Testis (tissue), 3 donors: ENCODE results near the gene PIEZO1. TPM values are rescaled to one million over a fixed set of nuclear protein-coding genes. Genes with fewer than 3 reads are reported as not detected.

Source experiments
- DNase-seq: peaks from one replicate; pipeline ENCODE4 v3.0.0-alpha.2; 2019
- H3K27ac ChIP-seq, 2 donors: fragments of 200-600 bp; sonication (generic); one replicate each; pipeline ENCODE4 v1.5.1; 2019
- H3K27me3 ChIP-seq: fragments of 200-600 bp; sonication (generic); one replicate; pipeline ENCODE4 v1.5.1; 2019
- H3K36me3 ChIP-seq: fragments of 200-600 bp; sonication (generic); one replicate; pipeline ENCODE4 v1.5.1; 2017; ENCODE audit warnings: low read depth; ENCODE audit errors: missing control alignments
- H3K4me1 ChIP-seq: fragments of 200-600 bp; sonication (generic); one replicate; pipeline ENCODE4 v1.5.1; 2019
- H3K4me3 ChIP-seq, 2 donors: fragments of 200-600 bp; sonication (generic); one replicate each; pipeline ENCODE4 v1.5.1; 2017 to 2019
- H3K9me3 ChIP-seq: fragments of 200-600 bp; sonication (generic); one replicate; pipeline ENCODE4 v1.5.1; 2017
- POLR2A ChIP-seq: fragments of 450-650 bp; IDR thresholded peaks from one replicate; pipeline ENCODE4 v1.6.1; 2017; ENCODE audit warnings: antibody characterized with exemption, mild to moderate bottlenecking, moderate library complexity
- WGBS, 2 donors: methylation state at CpG; one replicate each; pipeline ENCODE4 v1.1.5; 2018; 5-methylcytosine and 5-hydroxymethylcytosine counted together
- intact Hi-C: fragments of 100-400 bp; cut with DNase I; formaldehyde crosslinking; loops from one replicate; pipeline ENCODE4 v1.15.1; 2023; ENCODE audit warnings: low total_unique reads
- polyA plus RNA-seq: library from polyadenylated mRNA; stranded (reverse); fragments of 350-450 nt; fragmentation: Illumina TruSeq; extraction: RNeasy Lipid Tissue Mini Kit (QIAGEN cat#74804); gene quantifications from one replicate; pipeline ENCODE4 v1.2.3, GENCODE V29; 2014; ENCODE audit warnings: low read depth, low replicate concordance; ENCODE audit not compliant: insufficient read depth
- total RNA-seq, 2 donors: library from RNA; depleted of rRNA; stranded (reverse); fragments of >200 nt; gene quantifications; one replicate each; pipeline ENCODE4 v1.2.3, GENCODE V29; 2016
- TF ChIP-seq, protein P1 (sequence below), 3 experiments: fragments of 450-650 bp in 2 of 3; fragments of 200-600 bp in 1 of 3; sonication (generic) in 1 of 3; IDR thresholded peaks; one replicate each; pipeline ENCODE4 v1.5.1; 2016 to 2019; ENCODE audit warnings: antibody characterized with exemption in 3 of 3, mild to moderate bottlenecking in 2 of 3, moderate library complexity in 1 of 3

The PIEZO1 gene
- total and polyA plus RNA-seq, 3 donors from 2014 or later, result 24.2 to 44.5 (median 40.7) TPM

DNA sequence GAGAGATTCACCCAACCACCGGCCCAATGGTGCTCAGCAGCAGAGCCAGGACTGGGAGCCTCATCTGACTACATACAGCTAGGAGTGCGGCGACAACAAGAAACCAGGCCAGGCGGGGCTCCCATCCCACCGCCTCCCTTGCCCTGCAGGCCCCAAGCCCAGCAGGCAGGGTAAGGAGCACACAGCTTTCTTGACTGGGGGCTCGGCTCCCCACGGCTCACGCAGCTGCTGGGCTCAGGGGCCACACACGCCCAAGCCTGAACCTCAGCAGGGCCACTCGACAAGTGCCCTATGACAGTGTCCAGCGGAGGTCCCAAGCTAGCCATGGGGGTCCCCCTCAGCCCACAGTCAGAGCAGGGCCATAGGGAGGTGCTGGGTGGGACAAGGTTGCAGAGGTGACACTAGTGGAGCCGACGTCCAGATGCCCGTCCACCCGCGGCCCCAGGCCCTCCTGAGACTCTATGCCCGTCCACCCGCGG is 13.7 kb downstream of the PIEZO1 start:
- DNase-seq, result no peak
- intact Hi-C loops, result no loop called here
- Histone ChIP-seq H3K36me3 (no peaks in the 10 kb centered on the region), H3K27me3 (no peaks in the 10 kb centered on the region), H3K4me3 (no peak overlapping the region), H3K4me1 (peaks cover 40% of the 10 kb centered on the region), H3K27ac (no peak overlapping the region), H3K9me3 (no peaks in the 10 kb centered on the region)
- no peak for TF ChIP-seq POLR2A
- TF ChIP-seq, protein P1, sequence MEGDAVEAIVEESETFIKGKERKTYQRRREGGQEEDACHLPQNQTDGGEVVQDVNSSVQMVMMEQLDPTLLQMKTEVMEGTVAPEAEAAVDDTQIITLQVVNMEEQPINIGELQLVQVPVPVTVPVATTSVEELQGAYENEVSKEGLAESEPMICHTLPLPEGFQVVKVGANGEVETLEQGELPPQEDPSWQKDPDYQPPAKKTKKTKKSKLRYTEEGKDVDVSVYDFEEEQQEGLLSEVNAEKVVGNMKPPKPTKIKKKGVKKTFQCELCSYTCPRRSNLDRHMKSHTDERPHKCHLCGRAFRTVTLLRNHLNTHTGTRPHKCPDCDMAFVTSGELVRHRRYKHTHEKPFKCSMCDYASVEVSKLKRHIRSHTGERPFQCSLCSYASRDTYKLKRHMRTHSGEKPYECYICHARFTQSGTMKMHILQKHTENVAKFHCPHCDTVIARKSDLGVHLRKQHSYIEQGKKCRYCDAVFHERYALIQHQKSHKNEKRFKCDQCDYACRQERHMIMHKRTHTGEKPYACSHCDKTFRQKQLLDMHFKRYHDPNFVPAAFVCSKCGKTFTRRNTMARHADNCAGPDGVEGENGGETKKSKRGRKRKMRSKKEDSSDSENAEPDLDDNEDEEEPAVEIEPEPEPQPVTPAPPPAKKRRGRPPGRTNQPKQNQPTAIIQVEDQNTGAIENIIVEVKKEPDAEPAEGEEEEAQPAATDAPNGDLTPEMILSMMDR (IDR thresholded peaks at IDR 0.05), result no peak
- WGBS, 2 donors, result 83 to 92% methylated on average over 9 to 19 of the region's 19 CpGs

DNA sequence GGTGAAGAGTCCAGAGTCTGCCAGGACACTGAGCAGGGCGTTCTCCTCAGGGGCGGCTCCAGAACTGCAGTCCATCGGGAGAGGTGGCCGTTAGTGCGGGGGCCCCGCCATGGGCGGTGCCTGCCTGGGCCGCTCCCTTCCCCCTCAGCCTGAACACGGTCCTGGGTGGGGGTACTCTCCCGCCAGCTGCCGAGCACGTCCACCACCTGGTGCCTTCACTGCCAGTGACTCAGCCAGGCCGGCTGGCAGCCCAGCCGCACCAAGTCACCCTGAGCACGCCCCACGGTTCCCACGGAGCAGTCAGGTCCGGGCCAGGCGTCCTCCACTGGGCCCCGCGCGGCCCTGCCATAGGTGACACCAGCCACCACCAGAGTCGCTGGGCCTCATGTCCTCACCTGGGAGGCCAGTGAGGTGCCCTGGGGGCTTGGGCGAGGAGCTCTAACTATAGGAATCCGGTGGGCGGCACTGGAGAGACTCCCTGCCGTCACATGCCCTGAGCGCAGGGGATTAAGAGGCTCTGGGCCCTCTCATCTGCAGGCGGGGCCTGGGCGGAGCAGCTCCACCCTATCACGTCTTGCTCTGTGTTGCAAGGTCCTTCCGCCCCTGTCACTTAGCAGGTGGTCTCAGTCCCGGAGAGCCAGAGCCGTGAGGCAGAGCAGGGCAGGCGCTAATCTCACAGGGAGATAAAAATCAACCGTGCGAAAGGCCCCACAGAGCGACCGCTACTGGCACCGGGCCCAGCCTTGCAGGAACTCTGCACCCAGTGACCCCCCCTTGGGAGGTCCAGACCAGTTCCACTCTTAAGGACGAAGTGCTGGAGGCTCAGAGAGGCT is 14.3 kb downstream of the PIEZO1 start:
- intact Hi-C loops, result no loop called here
- no peak for DNase-seq
- H3K36me3 ChIP-seq, result no peaks in the 10 kb centered on the region
- H3K27me3 ChIP-seq, result no peaks in the 10 kb centered on the region
- H3K4me3 ChIP-seq, result no peak overlapping the region
- H3K9me3 ChIP-seq, result no peaks in the 10 kb centered on the region
- H3K4me1 ChIP-seq, result peaks cover 40% of the 10 kb centered on the region
- TF ChIP-seq, protein P1 (IDR thresholded peaks at IDR 0.05), result no peak
- TF ChIP-seq POLR2A, result no peak
- WGBS, 2 donors, result 75 to 82% methylated on average over 18 to 39 of the region's 41 CpGs
- no peak overlapping the region for H3K27ac ChIP-seq

DNA sequence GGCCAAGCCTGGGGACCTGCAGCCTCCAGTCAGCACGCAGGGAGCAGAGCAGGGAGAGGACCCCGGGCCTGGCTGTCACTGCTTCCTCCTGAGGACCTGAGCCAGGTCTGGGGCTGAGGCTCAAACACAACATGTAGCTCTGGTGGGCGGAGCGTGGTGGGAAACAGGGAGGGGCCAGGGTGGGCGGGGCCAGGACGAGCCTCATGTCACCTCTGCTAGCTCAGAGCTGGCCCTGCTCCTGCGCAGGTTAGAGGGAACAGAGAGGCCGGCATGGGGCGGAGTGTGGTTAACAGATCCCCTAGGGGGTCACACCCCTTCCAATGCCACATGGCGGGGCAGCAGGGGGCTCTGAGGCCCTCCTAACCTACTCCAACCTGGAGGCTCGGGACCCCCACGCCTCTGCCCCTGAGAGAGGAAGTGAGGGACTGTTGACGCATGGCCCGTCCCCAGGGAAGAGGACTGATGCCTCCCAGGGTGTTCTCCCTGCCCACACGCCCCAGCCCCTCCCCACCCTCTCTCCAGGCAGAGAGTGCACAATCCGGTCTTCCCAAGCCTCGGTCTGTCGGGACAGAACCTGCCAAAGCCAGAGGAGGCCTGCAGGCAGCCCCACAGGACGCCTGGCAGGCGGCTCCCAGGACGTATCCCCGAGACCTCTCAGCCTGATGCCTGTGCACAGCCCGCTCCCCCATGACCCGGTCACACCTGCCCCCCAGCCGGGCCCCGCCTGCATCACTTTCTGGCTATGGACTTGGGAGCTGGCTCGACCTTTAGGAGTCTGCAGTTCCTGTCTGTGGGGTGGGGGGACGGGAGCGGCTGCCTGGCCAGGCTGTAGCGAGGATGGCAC is 15.2 kb downstream of the PIEZO1 start:
- WGBS, 2 donors, result 73 to 87% methylated on average over 10 to 30 of the region's 30 CpGs
- Histone ChIP-seq H3K4me1 (peaks cover 40% of the 10 kb centered on the region), H3K27me3 (no peaks in the 10 kb centered on the region), H3K4me3 (no peak overlapping the region), H3K27ac (no peak overlapping the region), H3K36me3 (no peaks in the 10 kb centered on the region), H3K9me3 (no peaks in the 10 kb centered on the region)
- intact Hi-C loops, result no loop called here
- no peak for DNase-seq
- TF ChIP-seq, protein P1 (IDR thresholded peaks at IDR 0.05), result no peak
- TF ChIP-seq POLR2A, result no peak

DNA sequence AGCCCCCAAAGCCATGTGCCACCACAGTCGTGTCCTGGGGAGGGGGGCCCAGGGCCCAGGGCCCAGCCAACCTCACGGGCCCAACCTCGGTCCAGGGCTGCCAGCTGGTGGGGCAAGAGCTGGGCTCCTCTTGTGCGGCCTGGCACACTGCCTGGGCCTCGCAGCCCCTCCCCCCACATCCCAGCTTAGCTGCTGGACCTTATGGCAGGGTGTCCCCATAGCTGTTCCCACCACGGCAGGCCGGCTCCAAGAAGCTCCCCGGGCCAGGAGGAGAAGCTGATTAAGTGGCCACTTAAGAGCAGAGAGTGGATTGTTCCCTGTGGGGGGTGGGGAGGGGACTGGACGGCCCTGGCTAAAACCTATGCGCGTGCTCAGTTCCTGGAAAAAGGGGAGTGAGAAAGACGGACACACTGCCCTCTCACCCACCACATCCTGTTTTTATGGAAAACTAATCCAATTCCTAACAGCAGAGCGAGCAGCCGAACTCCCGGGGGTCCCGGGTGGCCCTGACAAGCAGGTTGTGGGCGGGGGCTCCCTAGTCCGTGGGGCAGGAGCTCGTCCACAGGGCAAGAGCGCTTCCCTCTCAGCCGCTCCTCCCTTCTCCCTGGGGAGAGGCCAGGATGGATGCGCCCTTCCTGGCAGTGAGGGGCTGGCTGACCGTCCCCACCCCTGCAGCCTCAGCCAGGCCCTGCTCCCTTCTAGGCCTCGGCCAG is 16.8 kb downstream of the PIEZO1 start:
- Histone ChIP-seq H3K4me1 (peaks cover 34% of the 10 kb centered on the region), H3K4me3 (no peak overlapping the region), H3K36me3 (no peaks in the 10 kb centered on the region), H3K27me3 (no peaks in the 10 kb centered on the region), H3K27ac (no peak overlapping the region), H3K9me3 (no peaks in the 10 kb centered on the region)
- DNase-seq, result no peak
- intact Hi-C loops, result no loop called here
- WGBS, 2 donors, result 36 to 58% methylated on average over 8 to 20 of the region's 24 CpGs
- TF ChIP-seq POLR2A, result no peak
- TF ChIP-seq, protein P1 (IDR thresholded peaks at IDR 0.05), result no peak
